Suprapubic skin (tissue), 4 donors: ENCODE results near the gene ATP8B1. TPM values are rescaled to one million over a fixed set of nuclear protein-coding genes. Genes with fewer than 3 reads are reported as not detected.

ENCODE experiments used
- DNase-seq, 2 donors: peaks; one replicate each; pipeline ENCODE4 v3.0.0-alpha.2; 2019; ENCODE audit warnings: low spot score in 2 of 2
- H3K27ac ChIP-seq: fragments of 200-600 bp; sonication (generic); one replicate; pipeline ENCODE4 v1.5.1; 2019
- H3K27me3 ChIP-seq: fragments of 200-600 bp; sonication (generic); one replicate; pipeline ENCODE4 v1.5.1; 2019
- H3K36me3 ChIP-seq: fragments of 200-600 bp; sonication (generic); one replicate; pipeline ENCODE4 v1.5.1; 2019
- H3K4me1 ChIP-seq: fragments of 200-600 bp; sonication (generic); one replicate; pipeline ENCODE4 v1.5.1; 2019
- H3K4me3 ChIP-seq: fragments of 200-600 bp; sonication (generic); one replicate; pipeline ENCODE4 v1.5.1; 2019; ENCODE audit warnings: mild to moderate bottlenecking
- H3K9me3 ChIP-seq: fragments of 200-600 bp; sonication (generic); one replicate; pipeline ENCODE4 v1.5.1; 2019
- EP300 ChIP-seq: sonication (generic); formaldehyde crosslinking; IDR thresholded peaks from one replicate; pipeline ENCODE4 v1.6.1; 2017; ENCODE audit warnings: antibody characterized with exemption
- POLR2A ChIP-seq, 2 donors: fragments of 450-650 bp; IDR thresholded peaks; one replicate each; pipeline ENCODE4 v1.6.1; 2017; ENCODE audit warnings: antibody characterized with exemption in 2 of 2, mild to moderate bottlenecking in 2 of 2, moderate library complexity in 2 of 2
- POLR2AphosphoS5 ChIP-seq, 3 donors: sonication (generic); formaldehyde crosslinking; IDR thresholded peaks; one replicate each; pipeline ENCODE4 v1.6.1; 2017; ENCODE audit warnings: antibody characterized with exemption in 3 of 3
- WGBS: methylation state at CpG from one replicate; pipeline ENCODE4 v1.1.5; 2018; 5-methylcytosine and 5-hydroxymethylcytosine counted together
- total RNA-seq, 4 donors: library from RNA; depleted of rRNA; stranded (reverse); fragments of >200 nt; gene quantifications; one replicate each; pipeline ENCODE4 v1.1.0, GENCODE V29; 2016
- TF ChIP-seq, protein P1 (sequence below), 2 donors: fragments of 200-600 bp in 1 of 2; fragments of 450-650 bp in 1 of 2; sonication (generic) in 1 of 2; IDR thresholded peaks; one replicate each; pipeline ENCODE4 v1.5.1; 2016 to 2019; ENCODE audit warnings: antibody characterized with exemption in 2 of 2, mild to moderate bottlenecking in 1 of 2, moderate library complexity in 1 of 2

The ATP8B1 gene
- total RNA-seq, 4 donors from 2014 or later: 21.5 to 59.1 (median 26.0) TPM

GRCh38 chr18:57630002-57630753 lies 172.9 kb downstream of the ATP8B1 start:
- Histone ChIP-seq H3K9me3 (no peaks in the 10 kb centered on the region), H3K27ac (peak overlapping the region; percentile 81), H3K4me3 (peak overlapping the region; percentile 72), H3K4me1 (peaks cover 20% of the 10 kb centered on the region), H3K36me3 (no peaks in the 10 kb centered on the region), H3K27me3 (no peaks in the 10 kb centered on the region)
- DNase-seq: peak; percentile 98 to 99
- TF ChIP-seq POLR2A (IDR thresholded peaks at IDR 0.05) (no peak), EP300 (no peak), POLR2AphosphoS5 (IDR thresholded peaks at IDR 0.05) (peak in 2 of 3 donors; percentile 73 to 98)
- TF ChIP-seq, protein P1, sequence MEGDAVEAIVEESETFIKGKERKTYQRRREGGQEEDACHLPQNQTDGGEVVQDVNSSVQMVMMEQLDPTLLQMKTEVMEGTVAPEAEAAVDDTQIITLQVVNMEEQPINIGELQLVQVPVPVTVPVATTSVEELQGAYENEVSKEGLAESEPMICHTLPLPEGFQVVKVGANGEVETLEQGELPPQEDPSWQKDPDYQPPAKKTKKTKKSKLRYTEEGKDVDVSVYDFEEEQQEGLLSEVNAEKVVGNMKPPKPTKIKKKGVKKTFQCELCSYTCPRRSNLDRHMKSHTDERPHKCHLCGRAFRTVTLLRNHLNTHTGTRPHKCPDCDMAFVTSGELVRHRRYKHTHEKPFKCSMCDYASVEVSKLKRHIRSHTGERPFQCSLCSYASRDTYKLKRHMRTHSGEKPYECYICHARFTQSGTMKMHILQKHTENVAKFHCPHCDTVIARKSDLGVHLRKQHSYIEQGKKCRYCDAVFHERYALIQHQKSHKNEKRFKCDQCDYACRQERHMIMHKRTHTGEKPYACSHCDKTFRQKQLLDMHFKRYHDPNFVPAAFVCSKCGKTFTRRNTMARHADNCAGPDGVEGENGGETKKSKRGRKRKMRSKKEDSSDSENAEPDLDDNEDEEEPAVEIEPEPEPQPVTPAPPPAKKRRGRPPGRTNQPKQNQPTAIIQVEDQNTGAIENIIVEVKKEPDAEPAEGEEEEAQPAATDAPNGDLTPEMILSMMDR (IDR thresholded peaks at IDR 0.05): peak; percentile 56 to 76
- WGBS: 2% methylated on average over 41 of the region's 52 CpGs

DNA sequence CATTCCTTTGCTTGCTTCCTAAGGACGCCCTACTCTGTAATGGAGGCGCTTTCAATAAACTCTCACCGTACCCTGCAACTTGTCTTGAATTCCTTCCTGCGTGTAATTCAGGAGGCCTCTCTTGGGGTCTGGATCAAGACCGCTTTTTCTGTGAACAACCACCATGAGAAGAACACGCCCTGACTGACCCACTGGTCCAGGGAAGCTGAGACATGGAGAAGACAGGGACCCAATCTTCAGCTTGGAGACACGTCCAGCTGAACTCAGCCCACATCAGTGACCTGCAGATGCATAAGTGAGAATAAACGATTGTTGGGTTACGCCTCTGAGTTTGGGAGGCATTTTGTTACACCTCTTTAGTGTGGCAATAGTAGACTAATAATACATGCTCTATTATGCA lies 173.7 kb downstream of the ATP8B1 start:
- no peaks in the 10 kb centered on the region for H3K36me3 ChIP-seq
- WGBS: 97% methylated on average over 9 of the region's 9 CpGs
- no peak for DNase-seq
- peaks cover 20% of the 10 kb centered on the region for H3K4me1 ChIP-seq
- no peaks in the 10 kb centered on the region for H3K9me3 ChIP-seq
- H3K27me3 ChIP-seq: no peaks in the 10 kb centered on the region
- peak overlapping the region; percentile 72 for H3K4me3 ChIP-seq
- H3K27ac ChIP-seq: no peak overlapping the region
- TF ChIP-seq POLR2AphosphoS5 (IDR thresholded peaks at IDR 0.05) (no peak), EP300 (no peak), POLR2A (IDR thresholded peaks at IDR 0.05) (no peak)
- TF ChIP-seq, protein P1 (IDR thresholded peaks at IDR 0.05): no peak

DNA sequence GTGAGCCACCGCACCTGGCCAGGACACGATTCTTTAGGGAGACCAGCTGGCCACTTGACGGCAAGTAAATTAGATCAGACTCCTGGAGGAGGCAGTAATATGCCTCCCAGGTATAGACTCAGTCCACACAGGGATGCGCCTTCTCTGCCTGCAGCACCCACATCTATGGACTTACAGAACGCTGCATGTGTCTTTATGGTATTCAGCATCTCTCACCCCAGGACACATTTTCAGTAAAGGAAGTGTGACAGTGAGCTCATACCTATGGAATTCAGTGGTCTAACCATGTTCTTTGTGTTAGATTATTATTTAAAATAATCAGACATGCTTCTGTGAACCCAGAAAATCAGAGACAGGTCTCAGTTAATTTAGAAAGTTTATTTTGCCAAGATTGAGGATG lies 175.6 kb downstream of the ATP8B1 start:
- 66% methylated on average over 4 of the region's 5 CpGs for WGBS
- no peak for DNase-seq
- Histone ChIP-seq H3K36me3 (no peaks in the 10 kb centered on the region), H3K4me1 (peaks cover 23% of the 10 kb centered on the region), H3K27me3 (no peaks in the 10 kb centered on the region), H3K27ac (no peak overlapping the region), H3K9me3 (no peaks in the 10 kb centered on the region), H3K4me3 (no peak overlapping the region)
- TF ChIP-seq EP300: no peak
- TF ChIP-seq, protein P1 (IDR thresholded peaks at IDR 0.05): no peak

GRCh38 chr18:57624988-57625387 lies 178.1 kb downstream of the ATP8B1 start:
- DNase-seq: no peak
- WGBS: 68% methylated on average over 3 of the region's 4 CpGs
- Histone ChIP-seq H3K27me3 (no peaks in the 10 kb centered on the region), H3K4me1 (peaks cover 23% of the 10 kb centered on the region), H3K27ac (no peak overlapping the region), H3K36me3 (no peaks in the 10 kb centered on the region), H3K9me3 (no peaks in the 10 kb centered on the region), H3K4me3 (no peak overlapping the region)
- no peak for TF ChIP-seq EP300
- TF ChIP-seq POLR2A (IDR thresholded peaks at IDR 0.05): no peak
- TF ChIP-seq, protein P1 (IDR thresholded peaks at IDR 0.05): no peak
- no peak for TF ChIP-seq POLR2AphosphoS5 (IDR thresholded peaks at IDR 0.05)

- TF ChIP-seq POLR2A (IDR thresholded peaks at IDR 0.05) (no peak), EP300 (no peak), POLR2AphosphoS5 (IDR thresholded peaks at IDR 0.05) (no peak)
- TF ChIP-seq, protein P1 (IDR thresholded peaks at IDR 0.05): no peak
- Histone ChIP-seq H3K4me3 (peak overlapping the region; percentile 95), H3K27ac (peak overlapping the region; percentile 93), H3K4me1 (peaks cover 27% of the 10 kb centered on the region), H3K9me3 (no peaks in the 10 kb centered on the region), H3K36me3 (peaks cover 11% of the 10 kb centered on the region), H3K27me3 (no peaks in the 10 kb centered on the region)
- no peak for DNase-seq
- 1% methylated on average over 17 of the region's 20 CpGs for WGBS
These were observed 181.9 kb downstream of the ATP8B1 start for GRCh38 chr18:57621246-57621604.
